Tibial nerve (tissue), 4 donors: ENCODE results near the gene SFTA2. TPM values are rescaled to one million over a fixed set of nuclear protein-coding genes. Genes with fewer than 3 reads are reported as not detected.

ENCODE experiments used
- DNase-seq, 2 donors: peaks; one replicate each; pipeline ENCODE4 v3.0.0-alpha.2; 2019; ENCODE audit warnings: low spot score in 2 of 2
- H3K27ac ChIP-seq, 4 donors: fragments of 200-600 bp; sonication (generic) in 3 of 4; one replicate each; pipeline ENCODE4 v1.5.1; 2017 to 2019; ENCODE audit warnings: mild to moderate bottlenecking in 1 of 4
- H3K27me3 ChIP-seq, 2 donors: fragments of 200-600 bp; sonication (generic) in 1 of 2; one replicate each; pipeline versions ENCODE4 v1.5.1 to v1.6.0; 2017 to 2019
- H3K36me3 ChIP-seq, 3 donors: fragments of 200-600 bp; sonication (generic); one replicate each; pipeline ENCODE4 v1.5.1; 2018 to 2019
- H3K4me1 ChIP-seq, 4 donors: fragments of 200-600 bp; sonication (generic) in 3 of 4; one replicate each; pipeline ENCODE4 v1.5.1; 2017 to 2019
- H3K4me3 ChIP-seq, 4 donors: fragments of 200-600 bp; sonication (generic) in 3 of 4; one replicate each; pipeline ENCODE4 v1.5.1; 2017 to 2019; ENCODE audit warnings: mild to moderate bottlenecking in 1 of 4, moderate library complexity in 1 of 4
- H3K9me3 ChIP-seq, 4 donors: fragments of 200-600 bp; sonication (generic) in 3 of 4; one replicate each; pipeline ENCODE4 v1.5.1; 2017 to 2019
- EP300 ChIP-seq, 2 donors: sonication (generic); formaldehyde crosslinking; IDR thresholded peaks; one replicate each; pipeline ENCODE4 v1.6.1; 2017; ENCODE audit warnings: antibody characterized with exemption in 2 of 2, mild to moderate bottlenecking in 1 of 2
- POLR2A ChIP-seq, 2 donors: fragments of 450-650 bp; IDR thresholded peaks; one replicate each; pipeline ENCODE4 v1.6.1; 2017; ENCODE audit warnings: antibody characterized with exemption in 2 of 2, mild to moderate bottlenecking in 2 of 2, moderate library complexity in 2 of 2
- WGBS, 2 donors: methylation state at CpG; one replicate each; pipeline ENCODE4 v1.1.5; 2018; 5-methylcytosine and 5-hydroxymethylcytosine counted together
- total RNA-seq, 4 donors: library from RNA; depleted of rRNA; stranded (reverse); fragments of >200 nt; gene quantifications; one replicate each; pipeline ENCODE4 v1.1.0, GENCODE V29; 2016
- TF ChIP-seq, protein P1 (sequence below), 5 experiments: fragments of 200-600 bp in 3 of 5; fragments of 450-650 bp in 2 of 5; sonication (generic) in 3 of 5; IDR thresholded peaks; one replicate each; pipeline ENCODE4 v1.5.1; 2016 to 2019; ENCODE audit warnings: antibody characterized with exemption in 5 of 5, mild to moderate bottlenecking in 3 of 5, moderate library complexity in 2 of 5

Gene SFTA2
- total RNA-seq, 4 donors from 2014 or later, result not detected

DNA sequence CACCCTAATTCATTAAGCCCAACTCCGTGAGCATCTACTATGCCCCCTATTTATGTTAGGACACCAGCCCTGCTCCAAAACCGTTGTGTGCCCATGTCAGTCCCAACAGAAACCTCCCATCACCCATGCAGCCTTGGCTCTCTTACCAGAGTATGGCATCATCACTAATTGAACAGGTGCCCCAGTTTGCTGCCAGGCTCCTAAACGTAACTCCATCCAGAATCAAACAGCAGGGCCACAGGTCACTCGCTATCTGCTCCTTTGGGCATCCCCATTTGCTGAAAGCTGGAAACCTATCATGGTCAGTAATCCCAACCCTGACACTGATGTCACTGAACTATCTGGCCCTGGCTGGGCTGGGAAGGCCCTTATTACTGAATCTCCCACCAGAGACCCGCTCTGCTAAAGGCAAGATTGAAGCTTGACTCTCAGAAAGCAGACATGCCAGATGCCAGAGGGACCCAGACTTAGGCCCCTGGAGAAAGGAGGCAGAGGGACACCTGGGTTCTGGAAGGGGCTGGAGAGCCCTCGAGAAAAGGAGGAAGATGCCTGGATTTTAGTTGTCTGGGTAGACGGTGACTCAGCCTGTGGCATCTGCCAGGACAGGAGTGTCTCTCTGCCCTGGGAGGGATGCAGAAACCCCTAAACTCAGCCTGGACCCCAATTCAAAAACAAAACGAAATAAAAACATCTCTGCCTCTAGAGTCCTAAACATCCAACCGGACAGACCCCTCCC, 22.8 kb upstream of the SFTA2 start:
- Histone ChIP-seq H3K4me1 (peaks cover 0 to 17% (median 5%) of the 10 kb centered on the region in 4 donors), H3K36me3 (no peaks in the 10 kb centered on the region), H3K9me3 (no peaks in the 10 kb centered on the region), H3K4me3 (peak overlapping the region; percentile 31 to 60 (median 42)), H3K27ac (peak overlapping the region in 2 of 4 donors; percentile 6 to 63), H3K27me3 (no peaks in the 10 kb centered on the region)
- TF ChIP-seq EP300 (IDR thresholded peaks at IDR 0.05) (no peak), POLR2A (IDR thresholded peaks at IDR 0.05) (no peak)
- TF ChIP-seq, protein P1, sequence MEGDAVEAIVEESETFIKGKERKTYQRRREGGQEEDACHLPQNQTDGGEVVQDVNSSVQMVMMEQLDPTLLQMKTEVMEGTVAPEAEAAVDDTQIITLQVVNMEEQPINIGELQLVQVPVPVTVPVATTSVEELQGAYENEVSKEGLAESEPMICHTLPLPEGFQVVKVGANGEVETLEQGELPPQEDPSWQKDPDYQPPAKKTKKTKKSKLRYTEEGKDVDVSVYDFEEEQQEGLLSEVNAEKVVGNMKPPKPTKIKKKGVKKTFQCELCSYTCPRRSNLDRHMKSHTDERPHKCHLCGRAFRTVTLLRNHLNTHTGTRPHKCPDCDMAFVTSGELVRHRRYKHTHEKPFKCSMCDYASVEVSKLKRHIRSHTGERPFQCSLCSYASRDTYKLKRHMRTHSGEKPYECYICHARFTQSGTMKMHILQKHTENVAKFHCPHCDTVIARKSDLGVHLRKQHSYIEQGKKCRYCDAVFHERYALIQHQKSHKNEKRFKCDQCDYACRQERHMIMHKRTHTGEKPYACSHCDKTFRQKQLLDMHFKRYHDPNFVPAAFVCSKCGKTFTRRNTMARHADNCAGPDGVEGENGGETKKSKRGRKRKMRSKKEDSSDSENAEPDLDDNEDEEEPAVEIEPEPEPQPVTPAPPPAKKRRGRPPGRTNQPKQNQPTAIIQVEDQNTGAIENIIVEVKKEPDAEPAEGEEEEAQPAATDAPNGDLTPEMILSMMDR (IDR thresholded peaks at IDR 0.05), result no peak
- DNase-seq, result no peak
- 61 to 62% methylated on average over 9 of the region's 9 CpGs for WGBS, 2 donors

DNA sequence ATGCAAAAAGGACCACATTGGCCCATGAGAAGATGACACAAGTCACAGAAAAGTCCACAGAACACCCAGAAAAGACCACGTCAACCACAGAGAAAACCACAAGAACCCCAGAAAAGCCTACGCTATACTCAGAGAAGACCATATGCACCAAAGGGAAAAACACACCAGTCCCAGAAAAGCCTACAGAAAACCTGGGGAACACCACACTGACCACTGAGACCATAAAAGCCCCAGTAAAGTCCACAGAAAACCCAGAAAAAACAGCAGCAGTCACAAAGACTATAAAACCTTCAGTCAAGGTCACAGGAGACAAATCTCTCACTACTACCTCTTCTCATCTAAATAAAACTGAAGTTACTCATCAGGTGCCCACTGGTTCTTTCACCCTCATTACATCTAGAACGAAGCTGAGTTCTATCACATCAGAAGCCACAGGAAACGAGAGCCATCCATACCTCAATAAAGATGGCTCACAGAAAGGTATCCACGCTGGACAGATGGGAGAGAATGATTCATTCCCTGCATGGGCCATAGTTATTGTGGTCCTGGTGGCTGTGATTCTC, 20.0 kb upstream of the SFTA2 start:
- no peak for DNase-seq
- Histone ChIP-seq H3K27me3 (no peaks in the 10 kb centered on the region), H3K9me3 (no peaks in the 10 kb centered on the region), H3K27ac (no peak overlapping the region), H3K36me3 (no peaks in the 10 kb centered on the region), H3K4me1 (peaks cover 0 to 17% (median 5%) of the 10 kb centered on the region in 4 donors), H3K4me3 (no peak overlapping the region)
- 87% methylated on average over 5 of the region's 5 CpGs for WGBS, 2 donors
- TF ChIP-seq, protein P1 (IDR thresholded peaks at IDR 0.05), result no peak
- TF ChIP-seq POLR2A (IDR thresholded peaks at IDR 0.05), result no peak
- TF ChIP-seq EP300 (IDR thresholded peaks at IDR 0.05), result no peak

GRCh38 chr6:30948811-30949210, 16.8 kb upstream of the SFTA2 start:
- Histone ChIP-seq H3K27me3 (no peaks in the 10 kb centered on the region), H3K4me3 (no peak overlapping the region), H3K27ac (no peak overlapping the region), H3K4me1 (no peaks in the 10 kb centered on the region), H3K9me3 (no peaks in the 10 kb centered on the region), H3K36me3 (no peaks in the 10 kb centered on the region)
- no peak for DNase-seq
- 93 to 96% methylated on average over 6 of the region's 6 CpGs for WGBS, 2 donors
- no peak for TF ChIP-seq POLR2A (IDR thresholded peaks at IDR 0.05)
- TF ChIP-seq, protein P1 (IDR thresholded peaks at IDR 0.05), result no peak
- no peak for TF ChIP-seq EP300 (IDR thresholded peaks at IDR 0.05)

- TF ChIP-seq POLR2A (IDR thresholded peaks at IDR 0.05) (no peak), EP300 (IDR thresholded peaks at IDR 0.05) (no peak)
- TF ChIP-seq, protein P1 (IDR thresholded peaks at IDR 0.05), result no peak
- DNase-seq, result no peak
- Histone ChIP-seq H3K9me3 (no peaks in the 10 kb centered on the region), H3K27ac (no peak overlapping the region), H3K36me3 (no peaks in the 10 kb centered on the region), H3K27me3 (no peaks in the 10 kb centered on the region), H3K4me1 (peaks cover 0 to 11% (median 6%) of the 10 kb centered on the region in 4 donors), H3K4me3 (no peak overlapping the region)
- 72 to 86% methylated on average over 4 of the region's 4 CpGs for WGBS, 2 donors
These were observed 15.3 kb upstream of the SFTA2 start for GRCh38 chr6:30947231-30947630.

- Histone ChIP-seq H3K27ac (no peak overlapping the region), H3K27me3 (no peaks in the 10 kb centered on the region), H3K4me3 (no peak overlapping the region), H3K4me1 (peaks cover 0 to 12% (median 7%) of the 10 kb centered on the region in 4 donors), H3K36me3 (no peaks in the 10 kb centered on the region), H3K9me3 (no peaks in the 10 kb centered on the region)
- TF ChIP-seq POLR2A (IDR thresholded peaks at IDR 0.05) (no peak), EP300 (IDR thresholded peaks at IDR 0.05) (no peak)
- TF ChIP-seq, protein P1 (IDR thresholded peaks at IDR 0.05), result no peak
- WGBS, 2 donors, result 90 to 93% methylated on average over 5 of the region's 5 CpGs
- no peak for DNase-seq
These were observed 13.3 kb upstream of the SFTA2 start for GRCh38 chr6:30945281-30945680.
